H1 (cell line): ENCODE data around the gene GINS2. TPM values are rescaled to one million over a fixed set of nuclear protein-coding genes. Genes with fewer than 3 reads are reported as not detected.

Experiments used
- CBX8 ChIP-seq: fragments of 300-800, 300-1000 bp; sonication (generic); IDR thresholded peaks from 2 replicates; pipeline ENCODE4 v1.7.1; 2016; ENCODE audit warnings: low read depth, low read length, borderline replicate concordance
- EP300 ChIP-seq, 2 experiments: IDR thresholded peaks; 1 replicate in 1 of 2; 2 replicates in 1 of 2; pipeline ENCODE4 v1.6.1; 2011 to 2012; ENCODE audit warnings: low read depth in 2 of 2, low read length in 2 of 2, mild to moderate bottlenecking in 2 of 2, borderline replicate concordance in 1 of 2, inconsistent platforms in 1 of 2, moderate library complexity in 1 of 2
- SIN3A ChIP-seq, 2 experiments: IDR thresholded peaks in 1 of 2; conservative IDR thresholded peaks in 1 of 2; 2 replicates each; pipeline ENCODE4 v1.6.1; 2011 to 2012; ENCODE audit warnings: low read length in 2 of 2, improper control_type of control experiment in 1 of 2, low read depth in 1 of 2, mild to moderate bottlenecking in 1 of 2
- polyA plus RNA-seq, 7 experiments: library from polyadenylated mRNA; depleted of rRNA in 3 of 7; stranded (reverse) in 5 of 7; unstranded in 2 of 7; fragments of >200 nt in 5 of 7; fragments of 200-250 nt in 2 of 7; gene quantifications; 1 replicate in 5 of 7; 2 replicates in 1 of 7; 4 replicates in 1 of 7; pipeline versions ENCODE4 v1.2.1 to v1.2.3, GENCODE V29; 2011 to 2013; ENCODE audit warnings: missing spikeins in 2 of 7, mixed read lengths in 2 of 7
- total RNA-seq: library from RNA; stranded (reverse); fragmentation: NEBNext Ultra II Directional; extraction: Animal tissue kit (Norgen Biotek cat#: 25700); gene quantifications from 2 replicates; pipeline ENCODE4 v1.2.1, GENCODE V29; 2021
- TF ChIP-seq, protein P1 (sequence below): fragments of 300-600 bp; sonication (generic); IDR thresholded peaks from 2 replicates; pipeline ENCODE4 v1.7.1; 2012; ENCODE audit warnings: low read length, moderate library complexity, mild to moderate bottlenecking, inconsistent platforms; ENCODE audit not compliant: insufficient replicate concordance

The GINS2 gene
- total and polyA plus RNA-seq, 2 of the 8 experiments (the other 6 are each of a cell fraction or from before 2014, with no cell fraction given): 29.4 to 59.1 TPM

DNA sequence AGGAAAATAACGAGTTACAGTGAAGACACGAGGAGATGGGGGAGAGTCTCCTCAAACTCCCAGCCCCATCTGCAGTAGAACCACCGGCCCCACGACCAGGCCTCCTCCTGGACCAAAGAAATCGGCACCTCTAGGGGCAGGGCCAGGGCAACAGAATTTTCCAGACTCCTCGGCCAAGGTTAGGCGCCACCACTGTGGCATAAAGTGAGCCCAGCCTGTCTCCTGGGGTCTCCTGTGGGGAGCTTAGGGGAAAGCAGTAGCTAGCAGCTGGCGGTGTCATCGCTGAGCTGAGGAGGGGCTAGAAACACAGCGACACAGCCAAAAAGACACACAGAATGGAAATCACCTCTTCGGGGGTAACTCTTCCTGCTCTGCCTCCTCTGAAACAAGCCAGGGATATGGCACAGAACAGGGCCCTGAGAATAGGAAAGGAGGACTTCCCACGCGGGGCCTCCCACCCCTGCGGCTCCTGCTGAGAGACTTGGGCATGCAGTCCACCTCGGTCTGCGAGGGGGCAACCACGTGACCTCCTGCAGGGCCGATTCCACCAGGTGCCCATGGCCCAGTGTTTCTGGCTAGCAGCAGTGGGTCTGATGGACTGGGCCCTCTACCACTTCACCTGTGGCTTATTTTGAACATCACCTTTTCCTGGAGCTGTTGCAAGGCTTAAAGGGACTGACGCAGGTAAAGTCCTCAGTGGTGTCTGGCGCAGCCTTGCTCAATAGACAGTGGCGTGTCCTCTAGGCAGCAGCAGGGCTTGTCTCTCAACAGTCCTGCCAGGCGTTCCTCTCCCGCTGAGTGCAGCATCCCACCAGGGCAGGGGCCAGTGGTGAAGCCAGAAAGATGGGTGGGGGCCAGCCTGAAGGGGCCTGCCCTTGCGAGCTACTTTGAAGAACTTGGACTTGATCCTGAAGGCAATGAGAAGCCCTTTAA is 6.7 kb upstream of the GINS2 start (continued):
- TF ChIP-seq, protein P1, sequence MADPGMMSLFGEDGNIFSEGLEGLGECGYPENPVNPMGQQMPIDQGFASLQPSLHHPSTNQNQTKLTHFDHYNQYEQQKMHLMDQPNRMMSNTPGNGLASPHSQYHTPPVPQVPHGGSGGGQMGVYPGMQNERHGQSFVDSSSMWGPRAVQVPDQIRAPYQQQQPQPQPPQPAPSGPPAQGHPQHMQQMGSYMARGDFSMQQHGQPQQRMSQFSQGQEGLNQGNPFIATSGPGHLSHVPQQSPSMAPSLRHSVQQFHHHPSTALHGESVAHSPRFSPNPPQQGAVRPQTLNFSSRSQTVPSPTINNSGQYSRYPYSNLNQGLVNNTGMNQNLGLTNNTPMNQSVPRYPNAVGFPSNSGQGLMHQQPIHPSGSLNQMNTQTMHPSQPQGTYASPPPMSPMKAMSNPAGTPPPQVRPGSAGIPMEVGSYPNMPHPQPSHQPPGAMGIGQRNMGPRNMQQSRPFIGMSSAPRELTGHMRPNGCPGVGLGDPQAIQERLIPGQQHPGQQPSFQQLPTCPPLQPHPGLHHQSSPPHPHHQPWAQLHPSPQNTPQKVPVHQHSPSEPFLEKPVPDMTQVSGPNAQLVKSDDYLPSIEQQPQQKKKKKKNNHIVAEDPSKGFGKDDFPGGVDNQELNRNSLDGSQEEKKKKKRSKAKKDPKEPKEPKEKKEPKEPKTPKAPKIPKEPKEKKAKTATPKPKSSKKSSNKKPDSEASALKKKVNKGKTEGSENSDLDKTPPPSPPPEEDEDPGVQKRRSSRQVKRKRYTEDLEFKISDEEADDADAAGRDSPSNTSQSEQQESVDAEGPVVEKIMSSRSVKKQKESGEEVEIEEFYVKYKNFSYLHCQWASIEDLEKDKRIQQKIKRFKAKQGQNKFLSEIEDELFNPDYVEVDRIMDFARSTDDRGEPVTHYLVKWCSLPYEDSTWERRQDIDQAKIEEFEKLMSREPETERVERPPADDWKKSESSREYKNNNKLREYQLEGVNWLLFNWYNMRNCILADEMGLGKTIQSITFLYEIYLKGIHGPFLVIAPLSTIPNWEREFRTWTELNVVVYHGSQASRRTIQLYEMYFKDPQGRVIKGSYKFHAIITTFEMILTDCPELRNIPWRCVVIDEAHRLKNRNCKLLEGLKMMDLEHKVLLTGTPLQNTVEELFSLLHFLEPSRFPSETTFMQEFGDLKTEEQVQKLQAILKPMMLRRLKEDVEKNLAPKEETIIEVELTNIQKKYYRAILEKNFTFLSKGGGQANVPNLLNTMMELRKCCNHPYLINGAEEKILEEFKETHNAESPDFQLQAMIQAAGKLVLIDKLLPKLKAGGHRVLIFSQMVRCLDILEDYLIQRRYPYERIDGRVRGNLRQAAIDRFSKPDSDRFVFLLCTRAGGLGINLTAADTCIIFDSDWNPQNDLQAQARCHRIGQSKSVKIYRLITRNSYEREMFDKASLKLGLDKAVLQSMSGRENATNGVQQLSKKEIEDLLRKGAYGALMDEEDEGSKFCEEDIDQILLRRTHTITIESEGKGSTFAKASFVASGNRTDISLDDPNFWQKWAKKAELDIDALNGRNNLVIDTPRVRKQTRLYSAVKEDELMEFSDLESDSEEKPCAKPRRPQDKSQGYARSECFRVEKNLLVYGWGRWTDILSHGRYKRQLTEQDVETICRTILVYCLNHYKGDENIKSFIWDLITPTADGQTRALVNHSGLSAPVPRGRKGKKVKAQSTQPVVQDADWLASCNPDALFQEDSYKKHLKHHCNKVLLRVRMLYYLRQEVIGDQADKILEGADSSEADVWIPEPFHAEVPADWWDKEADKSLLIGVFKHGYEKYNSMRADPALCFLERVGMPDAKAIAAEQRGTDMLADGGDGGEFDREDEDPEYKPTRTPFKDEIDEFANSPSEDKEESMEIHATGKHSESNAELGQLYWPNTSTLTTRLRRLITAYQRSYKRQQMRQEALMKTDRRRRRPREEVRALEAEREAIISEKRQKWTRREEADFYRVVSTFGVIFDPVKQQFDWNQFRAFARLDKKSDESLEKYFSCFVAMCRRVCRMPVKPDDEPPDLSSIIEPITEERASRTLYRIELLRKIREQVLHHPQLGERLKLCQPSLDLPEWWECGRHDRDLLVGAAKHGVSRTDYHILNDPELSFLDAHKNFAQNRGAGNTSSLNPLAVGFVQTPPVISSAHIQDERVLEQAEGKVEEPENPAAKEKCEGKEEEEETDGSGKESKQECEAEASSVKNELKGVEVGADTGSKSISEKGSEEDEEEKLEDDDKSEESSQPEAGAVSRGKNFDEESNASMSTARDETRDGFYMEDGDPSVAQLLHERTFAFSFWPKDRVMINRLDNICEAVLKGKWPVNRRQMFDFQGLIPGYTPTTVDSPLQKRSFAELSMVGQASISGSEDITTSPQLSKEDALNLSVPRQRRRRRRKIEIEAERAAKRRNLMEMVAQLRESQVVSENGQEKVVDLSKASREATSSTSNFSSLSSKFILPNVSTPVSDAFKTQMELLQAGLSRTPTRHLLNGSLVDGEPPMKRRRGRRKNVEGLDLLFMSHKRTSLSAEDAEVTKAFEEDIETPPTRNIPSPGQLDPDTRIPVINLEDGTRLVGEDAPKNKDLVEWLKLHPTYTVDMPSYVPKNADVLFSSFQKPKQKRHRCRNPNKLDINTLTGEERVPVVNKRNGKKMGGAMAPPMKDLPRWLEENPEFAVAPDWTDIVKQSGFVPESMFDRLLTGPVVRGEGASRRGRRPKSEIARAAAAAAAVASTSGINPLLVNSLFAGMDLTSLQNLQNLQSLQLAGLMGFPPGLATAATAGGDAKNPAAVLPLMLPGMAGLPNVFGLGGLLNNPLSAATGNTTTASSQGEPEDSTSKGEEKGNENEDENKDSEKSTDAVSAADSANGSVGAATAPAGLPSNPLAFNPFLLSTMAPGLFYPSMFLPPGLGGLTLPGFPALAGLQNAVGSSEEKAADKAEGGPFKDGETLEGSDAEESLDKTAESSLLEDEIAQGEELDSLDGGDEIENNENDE: no peak
- no peak for TF ChIP-seq CBX8
- TF ChIP-seq SIN3A (conservative IDR thresholded peaks at IDR 0.05 in 1 of 2, IDR thresholded peaks at IDR 0.05 in 1 of 2; ENCODE audit: low read depth in 1 of 2, low read length in 2 of 2): no peak
- no peak for TF ChIP-seq EP300 (IDR thresholded peaks at IDR 0.05; ENCODE audit: borderline replicate concordance in 1 of 2, low read depth in 2 of 2, low read length in 2 of 2)
